Naive thymus-derived CD8-positive, alpha-beta T cell (primary cell): Measurements from ENCODE around the gene SEMA3A. TPM values are rescaled to one million over a fixed set of nuclear protein-coding genes. Genes with fewer than 3 reads are reported as not detected.

ENCODE experiments used
- ATAC-seq, 2 donors: fragments of 150-1000 bp; cut with Tn5 transposase in 1 of 2; sonication (Bioruptor Pico), chemical (Tn5 transposase) in 1 of 2; 1 replicate in 1 of 2; 2 replicates in 1 of 2; pipeline ENCODE4 v1.10.0; 2021; ENCODE audit warnings: mild to moderate bottlenecking in 2 of 2, moderate library complexity in 2 of 2
- POLR2A ChIA-PET: fragments of 350-600 bp; sonication (Branson Sonifier 250); formaldehyde crosslinking; loops from one replicate; lab custom pipeline; 2021; ENCODE audit warnings: antibody characterized with exemption; lab: Charles Lee
- DNase-seq, 10 donors: peaks; one replicate each; pipeline versions ENCODE4 v3.0.0 to v3.0.0-alpha.2; 2020 to 2022
- H3K27ac Mint-ChIP-seq, 10 donors: one replicate each; pipeline ENCODE4 v1.8.0; 2020 to 2022; ENCODE audit warnings: mild to moderate bottlenecking in 10 of 10, mixed read lengths in 10 of 10, moderate library complexity in 4 of 10, inconsistent platforms in 1 of 10
- H3K27me3 Mint-ChIP-seq, 5 donors: one replicate each; pipeline ENCODE4 v1.8.0; 2021 to 2022; ENCODE audit warnings: mixed read lengths in 5 of 5
- H3K36me3 Mint-ChIP-seq, 3 donors: one replicate each; pipeline ENCODE4 v1.8.0; 2020 to 2022; ENCODE audit warnings: mixed read lengths in 3 of 3, mild to moderate bottlenecking in 2 of 3, inconsistent platforms in 1 of 3
- H3K4me1 Mint-ChIP-seq, 4 donors: one replicate each; pipeline ENCODE4 v1.8.0; 2021 to 2022; ENCODE audit warnings: mixed read lengths in 4 of 4
- H3K4me3 Mint-ChIP-seq, 10 donors: one replicate each; pipeline ENCODE4 v1.8.0; 2020 to 2022; ENCODE audit warnings: mild to moderate bottlenecking in 10 of 10, mixed read lengths in 10 of 10, moderate library complexity in 6 of 10, inconsistent platforms in 1 of 10
- H3K9me3 Mint-ChIP-seq, 9 donors: one replicate each; pipeline ENCODE4 v1.8.0; 2020 to 2022; ENCODE audit warnings: mixed read lengths in 9 of 9, mild to moderate bottlenecking in 3 of 9, inconsistent platforms in 1 of 9, moderate library complexity in 1 of 9
- polyA plus RNA-seq, 3 donors: library from polyadenylated mRNA; unstranded; fragments of 300-500 nt; fragmentation: Illumina TruSeq; gene quantifications; one replicate each; pipeline ENCODE4 v1.2.3, GENCODE V29; 2021
- total RNA-seq, 8 experiments: library from RNA in 2 of 8; stranded (reverse) in 2 of 8; gene quantifications; one replicate each; pipeline ENCODE4 v1.2.3 and lab custom pipeline; 2021 to 2026

Gene SEMA3A
- total and polyA plus RNA-seq, 5 experiments from 2014 or later: 0.10 to 2.7 (median 0.28) TPM

DNA sequence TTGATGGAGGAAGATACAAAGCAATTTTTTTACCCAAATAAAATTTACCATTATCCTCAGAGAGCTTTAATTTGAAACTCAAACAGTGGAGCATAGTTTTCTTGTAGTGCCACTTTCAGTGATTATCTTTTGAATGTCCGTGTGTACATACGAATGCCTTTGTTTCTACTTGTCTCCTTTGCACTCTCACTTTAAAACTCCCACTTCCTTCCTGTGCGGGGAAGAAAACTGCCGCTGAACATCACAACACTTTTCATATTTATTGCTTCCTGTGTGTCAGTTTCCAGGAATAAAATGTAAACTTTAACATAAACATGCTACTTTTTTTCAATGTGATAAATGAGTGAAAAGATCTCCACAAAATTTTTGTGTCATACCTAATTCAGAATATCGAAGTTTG, 102.4 kb downstream of the SEMA3A start:
- Mint-ChIP-seq H3K9me3 (peaks cover 0 to 10% (median 4%) of the 10 kb centered on the region in 9 donors), H3K4me3 (peak overlapping the region; percentile 46 to 81 (median 67)), H3K4me1 (peaks cover 16 to 65% (median 52%) of the 10 kb centered on the region in 4 donors), H3K27ac (peak overlapping the region; percentile 85 to 95 (median 91)), H3K27me3 (no peaks in the 10 kb centered on the region), H3K36me3 (peaks cover 0 to 4% (median 0%) of the 10 kb centered on the region in 3 donors)
- ATAC-seq (peak; percentile 79 to 83), DNase-seq (peak in 6 of 10 donors; percentile 1 to 64 (median 32))
- POLR2A ChIA-PET: no interaction called here

DNA sequence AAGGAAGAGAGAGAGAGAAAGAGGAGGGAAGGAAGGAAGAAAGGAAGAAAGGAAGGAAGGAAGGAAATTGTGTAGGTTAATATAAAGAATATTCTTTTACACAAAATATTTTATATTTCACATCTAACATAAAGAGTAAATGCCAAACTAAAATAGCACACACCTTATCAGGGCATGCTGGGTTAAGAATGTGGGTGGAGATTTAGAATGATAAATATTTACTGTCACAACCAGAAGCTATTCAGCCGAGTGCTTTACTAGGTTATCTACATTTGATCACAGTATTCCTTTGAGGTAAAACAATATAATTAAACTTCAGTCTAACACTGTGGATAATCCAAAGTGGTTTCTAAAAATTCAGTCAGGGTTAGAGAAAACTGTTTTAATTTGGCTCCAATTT, 103.3 kb downstream of the SEMA3A start:
- POLR2A ChIA-PET: no interaction called here
- peak overlapping the region; percentile 30 to 81 (median 66) for H3K4me3 Mint-ChIP-seq
- peaks cover 13 to 59% (median 50%) of the 10 kb centered on the region in 4 donors for H3K4me1 Mint-ChIP-seq
- H3K27ac Mint-ChIP-seq: peak overlapping the region; percentile 82 to 95 (median 91)
- no peaks in the 10 kb centered on the region for H3K27me3 Mint-ChIP-seq
- ATAC-seq (no peak), DNase-seq (no peak)
- peaks cover 0 to 10% (median 4%) of the 10 kb centered on the region in 9 donors for H3K9me3 Mint-ChIP-seq
- peaks cover 0 to 4% (median 0%) of the 10 kb centered on the region in 3 donors for H3K36me3 Mint-ChIP-seq

DNA sequence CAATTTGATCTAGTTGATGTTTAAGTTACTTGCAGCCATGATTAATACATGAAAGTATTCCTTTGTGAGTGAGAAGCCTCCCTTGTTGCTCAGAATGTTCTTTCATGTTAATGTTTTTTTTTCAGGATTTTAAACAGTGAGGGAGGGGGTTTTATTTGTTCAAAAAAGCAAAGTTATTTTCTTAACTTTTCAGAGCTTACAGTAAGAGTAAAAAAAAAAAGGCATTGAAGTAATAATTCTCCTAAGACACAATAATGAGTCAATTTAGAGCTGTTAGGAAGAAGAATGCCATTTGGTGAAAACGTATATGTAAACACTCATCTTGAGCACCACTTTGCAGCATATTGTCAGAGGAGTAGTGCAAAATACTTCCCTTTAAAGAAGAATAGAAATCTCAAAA, 105.8 kb downstream of the SEMA3A start:
- H3K9me3 Mint-ChIP-seq: peaks cover 0 to 10% (median 4%) of the 10 kb centered on the region in 9 donors
- DNase-seq: no peak
- H3K36me3 Mint-ChIP-seq: peaks cover 0 to 4% (median 0%) of the 10 kb centered on the region in 3 donors
- ATAC-seq: no peak
- H3K27ac Mint-ChIP-seq: peak overlapping the region in 4 of 10 donors; percentile 14 to 64 (median 39)
- H3K27me3 Mint-ChIP-seq: no peaks in the 10 kb centered on the region
- POLR2A ChIA-PET: no interaction called here
- peaks cover 12 to 47% (median 40%) of the 10 kb centered on the region in 4 donors for H3K4me1 Mint-ChIP-seq
- no peak overlapping the region for H3K4me3 Mint-ChIP-seq

DNA sequence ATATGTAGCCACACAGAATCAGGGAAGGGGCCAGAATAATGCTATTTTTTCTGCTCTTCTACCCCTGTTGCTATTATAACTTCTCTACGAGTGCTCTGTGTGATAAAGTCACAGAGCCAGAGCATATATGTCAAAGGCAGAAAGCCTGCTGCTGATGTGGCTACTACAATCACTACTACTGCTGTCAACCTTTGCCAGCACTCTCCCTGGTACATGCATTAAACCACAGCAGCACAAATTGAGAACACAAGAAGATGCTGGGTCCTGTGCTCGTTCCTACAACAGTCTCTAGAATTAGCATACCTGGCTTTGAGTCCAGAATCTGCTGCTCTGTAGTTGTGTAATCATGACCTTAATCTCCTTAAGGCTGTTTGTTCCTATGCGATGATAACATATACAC, 108.6 kb downstream of the SEMA3A start:
- DNase-seq: no peak
- POLR2A ChIA-PET: interaction anchor here (0.7 kb wide), 1 partner anchor 10 kb away, joined by 3 read pairs; no protein-coding TSS in a partner anchor
- no peak for ATAC-seq
- Mint-ChIP-seq H3K27ac (peak overlapping the region in 1 of 10 donors; percentile 61), H3K9me3 (no peaks in the 10 kb centered on the region), H3K4me1 (peaks cover 7 to 29% (median 22%) of the 10 kb centered on the region in 4 donors), H3K27me3 (no peaks in the 10 kb centered on the region), H3K36me3 (no peaks in the 10 kb centered on the region), H3K4me3 (no peak overlapping the region)

DNA sequence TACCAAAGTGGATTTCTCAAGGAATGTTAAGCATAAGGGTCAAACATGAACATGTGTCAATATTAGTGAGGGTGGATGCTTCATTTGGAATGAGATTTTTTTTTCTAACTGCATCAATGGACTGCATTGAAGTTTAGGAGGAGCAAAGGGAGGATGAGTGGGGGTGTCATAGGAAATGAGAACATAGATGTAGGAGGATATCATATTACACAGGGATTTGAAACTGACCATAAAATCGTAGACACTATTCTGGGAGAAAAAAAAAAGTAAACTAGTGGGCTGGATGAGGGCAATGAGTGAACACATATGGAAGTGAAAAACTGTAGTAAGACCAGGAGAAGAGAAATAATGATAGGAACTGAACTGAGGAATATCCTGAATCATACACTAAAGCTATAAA, 109.4 kb downstream of the SEMA3A start:
- ATAC-seq (no peak), DNase-seq (no peak)
- Mint-ChIP-seq H3K27ac (peak overlapping the region in 1 of 10 donors; percentile 65), H3K4me1 (peaks cover 5 to 21% (median 16%) of the 10 kb centered on the region in 4 donors), H3K4me3 (no peak overlapping the region), H3K36me3 (no peaks in the 10 kb centered on the region), H3K27me3 (no peaks in the 10 kb centered on the region), H3K9me3 (no peaks in the 10 kb centered on the region)
- POLR2A ChIA-PET: interaction anchor here (0.7 kb wide), 1 partner anchor 11 kb away, joined by 3 read pairs; no protein-coding TSS in a partner anchor

DNA sequence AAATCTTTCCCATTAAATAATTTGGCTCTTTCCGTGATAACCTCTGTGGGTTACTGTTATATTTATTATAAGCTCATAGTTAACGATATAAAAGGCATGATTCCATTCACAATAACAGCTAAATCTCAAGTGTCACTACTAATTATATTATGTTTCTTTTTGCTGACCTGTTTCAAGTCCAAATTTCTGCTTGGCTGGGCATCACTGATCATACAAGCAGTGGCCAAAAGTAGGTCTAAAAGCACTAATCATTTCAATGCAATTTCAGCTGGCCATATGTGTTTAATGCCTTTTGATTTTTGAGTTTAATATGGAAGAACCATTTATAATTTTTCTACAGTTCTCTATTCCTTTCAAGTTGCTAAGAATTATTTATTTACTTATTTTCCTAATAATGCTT, 110.7 kb downstream of the SEMA3A start:
- Mint-ChIP-seq H3K9me3 (no peaks in the 10 kb centered on the region), H3K27me3 (no peaks in the 10 kb centered on the region), H3K36me3 (no peaks in the 10 kb centered on the region), H3K4me3 (no peak overlapping the region), H3K27ac (no peak overlapping the region), H3K4me1 (peaks cover 5 to 17% (median 11%) of the 10 kb centered on the region in 4 donors)
- no peak for ATAC-seq
- no peak for DNase-seq
- POLR2A ChIA-PET: no interaction called here

DNA sequence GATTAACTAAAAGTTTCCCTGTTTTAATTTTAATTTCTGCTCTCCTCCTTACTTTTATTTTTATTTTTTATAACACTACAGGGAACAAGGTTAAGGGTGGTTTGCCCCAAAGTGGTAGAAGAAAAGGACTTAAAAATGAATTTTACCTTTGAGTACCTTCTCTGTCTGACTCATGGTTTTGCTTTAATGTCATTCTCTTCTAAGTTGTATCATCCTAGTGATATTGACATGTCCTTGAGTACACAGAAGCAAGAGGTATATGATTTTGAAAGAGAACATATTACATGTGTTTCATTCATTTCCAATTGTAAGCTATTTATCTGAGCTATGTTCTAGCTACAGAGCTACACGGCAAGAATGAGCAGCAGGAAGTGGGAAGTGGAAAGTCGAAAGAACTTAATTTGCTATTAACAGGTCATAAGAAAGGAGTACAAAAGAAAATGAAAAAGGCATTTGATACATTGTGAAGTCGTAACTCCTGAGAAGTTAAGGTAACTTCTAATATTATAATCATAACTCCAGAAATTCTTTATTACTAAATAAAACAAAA, 112.5 kb downstream of the SEMA3A start:
- ATAC-seq (no peak), DNase-seq (no peak)
- Mint-ChIP-seq H3K27ac (peak overlapping the region in 5 of 10 donors; percentile 7 to 72 (median 24)), H3K36me3 (no peaks in the 10 kb centered on the region), H3K27me3 (no peaks in the 10 kb centered on the region), H3K4me1 (peaks cover 4 to 13% (median 5%) of the 10 kb centered on the region in 4 donors), H3K9me3 (no peaks in the 10 kb centered on the region), H3K4me3 (peak overlapping the region in 9 of 10 donors; percentile 5 to 74 (median 51))
- POLR2A ChIA-PET: no interaction called here

DNA sequence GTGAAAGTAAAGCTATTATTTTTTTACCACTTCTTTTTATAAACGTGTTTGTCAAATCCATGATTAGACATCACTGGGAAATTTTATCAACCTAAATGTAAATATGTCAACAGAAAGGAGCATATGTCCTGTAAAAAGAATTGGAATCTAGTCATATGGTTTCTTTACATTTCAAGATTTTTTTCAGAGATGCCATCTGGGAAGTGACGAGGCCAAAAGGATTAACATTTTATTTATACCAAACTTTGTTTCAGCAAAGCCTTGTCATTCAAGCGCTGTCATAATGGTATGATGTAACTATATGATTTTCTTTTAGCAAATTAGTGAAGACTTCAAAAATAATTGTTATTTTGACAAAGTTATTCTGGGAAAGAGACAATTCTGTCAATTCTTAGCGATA, 117.3 kb downstream of the SEMA3A start:
- POLR2A ChIA-PET: no interaction called here
- Mint-ChIP-seq H3K4me1 (peaks cover 2 to 6% (median 4%) of the 10 kb centered on the region in 4 donors), H3K27ac (no peak overlapping the region), H3K4me3 (no peak overlapping the region), H3K9me3 (no peaks in the 10 kb centered on the region), H3K27me3 (no peaks in the 10 kb centered on the region), H3K36me3 (no peaks in the 10 kb centered on the region)
- DNase-seq (no peak), ATAC-seq (no peak)

DNA sequence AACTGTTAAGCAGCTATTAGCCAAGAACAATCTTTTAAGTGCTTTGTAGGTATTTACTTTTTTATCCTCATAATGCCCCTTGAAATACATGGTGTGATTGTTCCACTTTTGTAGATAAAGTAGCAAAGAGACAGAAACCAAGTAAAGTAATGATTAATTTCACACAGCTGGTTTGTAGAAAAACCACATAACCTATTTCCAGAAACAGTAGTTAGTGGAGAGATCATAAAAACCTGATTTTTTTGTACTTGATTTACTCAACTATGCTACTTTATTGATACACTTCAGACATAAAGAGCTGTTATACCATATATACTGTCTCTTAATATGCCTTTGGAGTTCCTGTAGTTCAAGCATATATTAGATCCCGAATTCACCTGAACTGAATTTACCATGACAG, 118.4 kb downstream of the SEMA3A start:
- Mint-ChIP-seq H3K27ac (no peak overlapping the region), H3K27me3 (no peaks in the 10 kb centered on the region), H3K36me3 (no peaks in the 10 kb centered on the region), H3K9me3 (no peaks in the 10 kb centered on the region), H3K4me1 (no peaks in the 10 kb centered on the region), H3K4me3 (no peak overlapping the region)
- DNase-seq (no peak), ATAC-seq (no peak)
- POLR2A ChIA-PET: no interaction called here

DNA sequence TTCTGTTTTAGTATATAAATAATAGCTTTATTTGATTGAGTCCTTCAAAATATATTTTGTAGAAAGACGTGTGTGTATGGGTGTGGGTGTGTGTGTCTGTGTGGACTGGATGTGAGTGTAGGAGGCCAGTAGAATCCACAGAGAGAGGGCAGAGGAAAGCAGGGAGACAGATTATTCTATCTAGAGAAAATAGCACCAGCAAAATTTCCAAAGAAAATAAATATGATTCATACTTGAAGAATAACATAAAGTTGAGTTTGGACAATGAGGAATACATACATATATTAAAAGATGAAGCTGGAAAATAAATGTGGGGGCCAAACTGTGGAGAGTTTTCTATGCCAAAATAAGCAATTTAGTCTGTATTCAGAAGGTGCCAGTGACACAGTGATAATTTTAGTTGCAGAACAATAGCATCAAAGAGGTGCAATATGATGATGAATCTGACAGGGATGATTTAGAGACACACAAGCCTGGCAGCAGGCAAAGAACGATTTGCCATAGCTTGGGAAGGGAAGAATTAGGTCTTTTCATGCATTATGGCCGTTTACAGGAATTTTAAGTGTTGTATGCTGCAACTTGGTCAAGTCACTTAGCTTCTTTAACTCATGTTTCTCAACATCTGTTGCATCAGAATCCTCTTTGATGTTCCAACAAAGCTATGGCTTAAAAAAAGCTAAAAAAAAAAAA, 121.3 kb downstream of the SEMA3A start:
- H3K36me3 Mint-ChIP-seq: no peaks in the 10 kb centered on the region

DNA sequence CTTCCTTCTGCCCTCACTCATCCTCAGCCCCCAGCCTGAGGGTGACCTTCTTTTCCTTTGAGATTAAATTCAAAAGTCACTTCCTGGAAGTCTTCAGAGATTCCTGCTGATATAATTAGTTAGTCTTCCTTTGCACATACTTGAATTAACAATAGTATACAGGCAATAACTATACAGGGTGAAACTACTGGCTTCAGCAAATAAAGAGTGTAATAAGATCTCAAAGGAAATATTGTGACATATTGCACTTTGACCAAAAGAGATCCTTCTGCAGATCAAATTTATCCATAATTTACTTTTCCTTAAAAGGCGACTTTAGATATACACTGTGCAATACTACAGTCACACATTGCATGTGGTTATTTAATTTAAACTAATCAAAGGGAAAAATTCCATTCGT, 123.8 kb downstream of the SEMA3A start:
- Mint-ChIP-seq H3K27me3 (no peaks in the 10 kb centered on the region), H3K27ac (no peak overlapping the region), H3K9me3 (no peaks in the 10 kb centered on the region), H3K4me3 (no peak overlapping the region), H3K36me3 (no peaks in the 10 kb centered on the region), H3K4me1 (peaks cover 0 to 6% (median 3%) of the 10 kb centered on the region in 4 donors)
- POLR2A ChIA-PET: no interaction called here
- no peak for ATAC-seq
- DNase-seq: no peak

More for the DNA sequence above, 121.3 kb downstream of the SEMA3A start:
- DNase-seq (no peak), ATAC-seq (no peak)
- Mint-ChIP-seq H3K4me3 (no peak overlapping the region), H3K27ac (peak overlapping the region in 4 of 10 donors; percentile 14 to 66 (median 47)), H3K9me3 (no peaks in the 10 kb centered on the region), H3K27me3 (no peaks in the 10 kb centered on the region), H3K4me1 (peaks cover 0 to 6% (median 3%) of the 10 kb centered on the region in 4 donors)
- POLR2A ChIA-PET: interaction anchor here (0.6 kb wide), 1 partner anchor 35 kb away, joined by 4 read pairs; no protein-coding TSS in a partner anchor

DNA sequence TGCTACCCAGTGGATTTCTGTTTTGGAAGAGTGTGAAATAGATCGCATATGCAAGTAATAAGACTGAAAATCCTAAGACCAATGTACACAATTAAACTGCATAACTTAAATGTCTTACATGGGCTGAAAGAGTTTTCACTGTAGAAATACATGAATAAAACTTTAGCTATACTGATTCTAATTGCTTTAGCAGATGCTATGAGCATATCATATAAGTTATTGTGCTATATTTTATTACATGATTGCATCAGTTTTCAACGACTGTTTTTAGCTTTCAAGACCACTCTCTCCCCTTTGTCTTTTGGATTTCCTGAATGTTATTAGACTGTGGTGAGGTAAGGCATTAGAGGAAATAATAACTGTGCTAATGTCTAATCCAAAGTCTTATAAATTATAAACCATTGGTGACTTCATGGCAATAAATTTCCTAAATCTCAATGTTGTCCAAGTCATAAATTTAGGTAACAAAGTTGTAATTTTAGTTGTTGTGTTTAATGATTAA, 124.5 kb downstream of the SEMA3A start:
- Mint-ChIP-seq H3K36me3 (no peaks in the 10 kb centered on the region), H3K27me3 (no peaks in the 10 kb centered on the region), H3K4me1 (peaks cover 0 to 6% (median 3%) of the 10 kb centered on the region in 4 donors)

DNA sequence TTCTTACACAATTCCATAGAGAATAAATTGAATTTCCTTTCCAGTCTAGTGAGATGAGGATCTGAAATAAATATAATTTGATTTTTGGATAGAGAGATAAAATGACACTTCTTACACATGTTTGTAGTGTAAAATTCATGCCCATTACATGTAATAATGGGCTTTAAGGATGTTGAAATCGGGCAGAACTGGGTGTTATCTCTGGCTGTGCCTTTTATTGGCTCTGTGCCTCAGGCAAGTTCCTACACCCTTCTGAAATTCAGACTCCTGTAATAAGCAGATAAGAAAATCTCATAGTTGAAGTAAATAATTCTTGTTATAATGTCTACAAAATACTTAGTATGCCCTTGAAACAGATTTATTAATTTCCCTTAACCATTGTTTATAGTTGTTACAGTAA, 125.6 kb downstream of the SEMA3A start:
- Mint-ChIP-seq H3K9me3 (peaks cover 0 to 2% (median 0%) of the 10 kb centered on the region in 9 donors), H3K27ac (no peak overlapping the region), H3K4me1 (peaks cover 0 to 6% (median 3%) of the 10 kb centered on the region in 4 donors), H3K4me3 (no peak overlapping the region), H3K27me3 (no peaks in the 10 kb centered on the region), H3K36me3 (no peaks in the 10 kb centered on the region)
- no peak for ATAC-seq
- no peak for DNase-seq
- POLR2A ChIA-PET: no interaction called here

More for the DNA sequence above, 124.5 kb downstream of the SEMA3A start:
- Mint-ChIP-seq H3K9me3 (peaks cover 0 to 2% (median 0%) of the 10 kb centered on the region in 9 donors), H3K4me3 (no peak overlapping the region), H3K27ac (no peak overlapping the region)
- ATAC-seq (no peak), DNase-seq (no peak)
- POLR2A ChIA-PET: no interaction called here
